OCI-LY7 (cell line): ENCODE measurements around the gene ADGRD2.

ENCODE experiments used
- EZH2phosphoT487 ChIP-seq: fragments of 200-600 bp; sonication (generic); IDR thresholded peaks from 2 replicates; pipeline ENCODE4 v1.6.1; 2018; ENCODE audit warnings: low read depth, borderline replicate concordance, mild to moderate bottlenecking, mixed run types, antibody characterized with exemption, low read length, moderate library complexity, mixed read lengths
- TF ChIP-seq, protein P1 (sequence below): fragments of 200-600 bp; sonication (generic); conservative IDR thresholded peaks from 2 replicates; pipeline ENCODE4 v1.5.1; 2014; ENCODE audit warnings: mild to moderate bottlenecking, antibody characterized with exemption, low read length, moderate library complexity, mixed read lengths

GRCh38 chr9:124491049-124491975, 41.1 kb downstream of the ADGRD2 start:
- TF ChIP-seq, protein P1, sequence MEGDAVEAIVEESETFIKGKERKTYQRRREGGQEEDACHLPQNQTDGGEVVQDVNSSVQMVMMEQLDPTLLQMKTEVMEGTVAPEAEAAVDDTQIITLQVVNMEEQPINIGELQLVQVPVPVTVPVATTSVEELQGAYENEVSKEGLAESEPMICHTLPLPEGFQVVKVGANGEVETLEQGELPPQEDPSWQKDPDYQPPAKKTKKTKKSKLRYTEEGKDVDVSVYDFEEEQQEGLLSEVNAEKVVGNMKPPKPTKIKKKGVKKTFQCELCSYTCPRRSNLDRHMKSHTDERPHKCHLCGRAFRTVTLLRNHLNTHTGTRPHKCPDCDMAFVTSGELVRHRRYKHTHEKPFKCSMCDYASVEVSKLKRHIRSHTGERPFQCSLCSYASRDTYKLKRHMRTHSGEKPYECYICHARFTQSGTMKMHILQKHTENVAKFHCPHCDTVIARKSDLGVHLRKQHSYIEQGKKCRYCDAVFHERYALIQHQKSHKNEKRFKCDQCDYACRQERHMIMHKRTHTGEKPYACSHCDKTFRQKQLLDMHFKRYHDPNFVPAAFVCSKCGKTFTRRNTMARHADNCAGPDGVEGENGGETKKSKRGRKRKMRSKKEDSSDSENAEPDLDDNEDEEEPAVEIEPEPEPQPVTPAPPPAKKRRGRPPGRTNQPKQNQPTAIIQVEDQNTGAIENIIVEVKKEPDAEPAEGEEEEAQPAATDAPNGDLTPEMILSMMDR = no peak
- TF ChIP-seq EZH2phosphoT487 = no peak
